Measurements from ENCODE around the gene SPEM3. TPM values are rescaled to one million over a fixed set of nuclear protein-coding genes. Genes with fewer than 3 reads are reported as not detected.

Gene SPEM3
- total and polyA plus RNA-seq, 10 of the 15 experiments (the other 5 are each of a cell fraction or from before 2014, with no cell fraction given), result not detected

GRCh38 chr17:7435676-7436555, 7.3 kb downstream of the SPEM3 start (continued):
- TF ChIP-seq TAF1 (IDR thresholded peaks at IDR 0.05; ENCODE audit: borderline replicate concordance, low read depth, low read length), result 0 out of 2 replicates have a peak, but pooled peaks have one; percentile 15
- TF ChIP-seq CBX5 (IDR thresholded peaks at IDR 0.05; ENCODE audit: low read depth), result no peak
- no peak for TF ChIP-seq MEF2A (IDR thresholded peaks at IDR 0.05; ENCODE audit: insufficient read depth, low read depth, low read length)
- TF ChIP-seq USF1 (IDR thresholded peaks at IDR 0.05; ENCODE audit: borderline replicate concordance, extremely low read length, insufficient read depth, low read depth, low read length), result no peak
- TF ChIP-seq FOXM1 (IDR thresholded peaks at IDR 0.05; ENCODE audit: low read depth, low read length), result no peak
- TF ChIP-seq NKRF (conservative IDR thresholded peaks at IDR 0.05), result peak; percentile 61
- no peak for TF ChIP-seq RB1 (IDR thresholded peaks at IDR 0.05; ENCODE audit: borderline replicate concordance)
- no peak for TF ChIP-seq TARDBP (IDR thresholded peaks at IDR 0.05; ENCODE audit: borderline replicate concordance)
- peak; percentile 39; the same call in 1 of the 2 replicates for TF ChIP-seq POLR2AphosphoS5 (IDR thresholded peaks at IDR 0.05; ENCODE audit: low read length)
- TF ChIP-seq IKZF2 (IDR thresholded peaks at IDR 0.05), result 0 out of 4 replicates have a peak, but pooled peaks have one; percentile 21 to 46
- TF ChIP-seq PBX3 (IDR thresholded peaks at IDR 0.05; ENCODE audit: insufficient replicate concordance, low read depth, low read length), result no peak
- no peak for TF ChIP-seq ZBTB33 (IDR thresholded peaks at IDR 0.05)
- TF ChIP-seq GATAD2B (conservative IDR thresholded peaks at IDR 0.05; ENCODE audit: low read depth), result peak; percentile 50
- no peak for TF ChIP-seq ZNF384 (IDR thresholded peaks at IDR 0.05; ENCODE audit: borderline replicate concordance, low read depth, low read length)
- peak; percentile 27; the same call in 1 of the 2 replicates for TF ChIP-seq HCFC1 (IDR thresholded peaks at IDR 0.05; ENCODE audit: low read length)
- TF ChIP-seq EED (IDR thresholded peaks at IDR 0.05; ENCODE audit: low read depth), result 0 out of 2 replicates have a peak, but pooled peaks have one; percentile 19
- TF ChIP-seq ASH2L (IDR thresholded peaks at IDR 0.05; ENCODE audit: borderline replicate concordance, low read depth), result no peak
- 0 out of 2 replicates have a peak, but pooled peaks have one; percentile 17 for TF ChIP-seq ZBED1 (IDR thresholded peaks at IDR 0.05; ENCODE audit: borderline replicate concordance)
- TF ChIP-seq SMC3 (IDR thresholded peaks at IDR 0.05; ENCODE audit: borderline replicate concordance, low read length), result peak; percentile 23; the same call in 1 of the 2 replicates

Measured in GM12878 (cell line).